OCI-LY1 (cell line): ENCODE data around the gene EML1.

ENCODE experiments used
- EZH2 ChIP-seq: fragments of 200-600 bp; sonication (generic), shearing (Covaris generic); IDR thresholded peaks from 2 replicates; pipeline ENCODE4 v1.8.0; 2017; ENCODE audit warnings: borderline replicate concordance, mixed run types, mild to moderate bottlenecking, antibody characterized with exemption, low read length, moderate library complexity, mixed read lengths
- TF ChIP-seq, protein P1 (sequence below): fragments of 200-600 bp; sonication (generic), shearing (Covaris generic); IDR thresholded peaks from 2 replicates; pipeline ENCODE4 v1.5.1; 2017; ENCODE audit warnings: mild to moderate bottlenecking, antibody characterized with exemption, low read length, moderate library complexity, mixed read lengths

DNA sequence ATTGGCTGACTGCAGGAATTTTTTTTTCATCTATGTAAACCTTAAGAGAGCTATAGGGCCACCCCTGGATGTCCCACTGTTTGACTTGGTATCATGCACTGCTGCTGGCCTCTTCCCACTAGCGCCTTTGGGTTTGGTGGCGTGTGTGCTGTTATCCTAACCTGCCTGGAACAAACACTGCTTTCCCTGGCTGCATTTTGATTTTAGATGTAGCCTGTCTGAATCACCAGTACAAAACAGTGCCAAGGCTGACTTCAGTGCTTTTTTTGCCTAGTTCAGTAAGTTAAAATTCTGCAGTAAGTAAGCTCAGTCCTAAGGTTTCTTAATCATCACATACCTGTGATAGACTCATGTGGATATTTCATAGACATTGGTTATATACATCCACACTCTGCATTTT, 99.2 kb downstream of the EML1 start:
- TF ChIP-seq, protein P1, sequence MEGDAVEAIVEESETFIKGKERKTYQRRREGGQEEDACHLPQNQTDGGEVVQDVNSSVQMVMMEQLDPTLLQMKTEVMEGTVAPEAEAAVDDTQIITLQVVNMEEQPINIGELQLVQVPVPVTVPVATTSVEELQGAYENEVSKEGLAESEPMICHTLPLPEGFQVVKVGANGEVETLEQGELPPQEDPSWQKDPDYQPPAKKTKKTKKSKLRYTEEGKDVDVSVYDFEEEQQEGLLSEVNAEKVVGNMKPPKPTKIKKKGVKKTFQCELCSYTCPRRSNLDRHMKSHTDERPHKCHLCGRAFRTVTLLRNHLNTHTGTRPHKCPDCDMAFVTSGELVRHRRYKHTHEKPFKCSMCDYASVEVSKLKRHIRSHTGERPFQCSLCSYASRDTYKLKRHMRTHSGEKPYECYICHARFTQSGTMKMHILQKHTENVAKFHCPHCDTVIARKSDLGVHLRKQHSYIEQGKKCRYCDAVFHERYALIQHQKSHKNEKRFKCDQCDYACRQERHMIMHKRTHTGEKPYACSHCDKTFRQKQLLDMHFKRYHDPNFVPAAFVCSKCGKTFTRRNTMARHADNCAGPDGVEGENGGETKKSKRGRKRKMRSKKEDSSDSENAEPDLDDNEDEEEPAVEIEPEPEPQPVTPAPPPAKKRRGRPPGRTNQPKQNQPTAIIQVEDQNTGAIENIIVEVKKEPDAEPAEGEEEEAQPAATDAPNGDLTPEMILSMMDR = no peak
- no peak for TF ChIP-seq EZH2
